Hepatocyte (in vitro differentiated cells): ENCODE measurements around the gene ZBTB20.
"Not testable (repeated sequence)": the region's sequence is repeated elsewhere in the genome, so short reads cannot be mapped to it uniquely, and the experiment has no call there.

Experiments
- CTCF ChIP-seq: fragments of 200-600 bp; sonication (generic); IDR thresholded peaks from 2 replicates; pipeline ENCODE4 v1.5.1; 2016; ENCODE audit warnings: antibody characterized with exemption, mild to moderate bottlenecking; ENCODE audit not compliant: poor library complexity
- EZH2 ChIP-seq: fragments of 200-600 bp; sonication (generic); IDR thresholded peaks from 2 replicates; pipeline ENCODE4 v1.6.1; 2016; ENCODE audit warnings: antibody characterized with exemption, mild to moderate bottlenecking, borderline replicate concordance
- EZH2phosphoT487 ChIP-seq: fragments of 200-600 bp; sonication (generic); IDR thresholded peaks from one replicate; pipeline ENCODE4 v1.6.1; 2018; ENCODE audit warnings: antibody characterized with exemption, mild to moderate bottlenecking, low read depth, moderate library complexity; ENCODE audit not compliant: unreplicated experiment, severe bottlenecking

DNA sequence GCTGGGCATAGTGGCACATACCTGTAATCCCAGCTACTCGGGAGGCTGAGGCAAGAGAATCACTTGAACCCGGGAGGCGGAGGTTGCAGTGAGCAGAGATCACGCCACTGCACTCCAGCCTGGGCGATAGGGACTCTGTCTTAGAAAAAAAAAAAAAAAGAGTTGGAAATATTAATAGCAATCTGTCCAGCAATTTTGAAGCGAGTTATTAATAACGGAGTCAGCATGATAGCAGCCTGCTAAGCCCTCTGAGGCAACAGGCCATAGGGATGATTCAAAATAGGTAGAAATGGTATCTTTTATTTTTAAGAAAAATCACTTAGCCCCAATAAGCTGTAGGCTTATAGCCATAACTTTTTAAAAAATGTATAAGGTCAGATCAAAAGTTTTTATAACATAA, 37.0 kb downstream of the ZBTB20 start:
- not testable (repeated sequence) for TF ChIP-seq CTCF, EZH2, EZH2phosphoT487
